Fibroblast of villous mesenchyme (primary cell): ENCODE results near the gene HRCT1. TPM values are rescaled to one million over a fixed set of nuclear protein-coding genes. Genes with fewer than 3 reads are reported as not detected.

Experiments
- DNase-seq: peaks from one replicate; pipeline ENCODE4 v3.0.0-alpha.2; 2010; ENCODE audit warnings: low read depth
- H3K4me3 ChIP-seq: 2 replicates; pipeline ENCODE4 v1.5.1; 2011; ENCODE audit warnings: low read depth, mild to moderate bottlenecking, low read length
- CTCF ChIP-seq: IDR thresholded peaks from 2 replicates; pipeline ENCODE4 v1.5.1; 2012; ENCODE audit warnings: low read depth, mild to moderate bottlenecking, low read length; ENCODE audit not compliant: insufficient read depth
- total RNA-seq: library from RNA; depleted of rRNA; stranded (reverse); fragments of >200 nt; gene quantifications from 2 replicates; pipeline ENCODE4 v1.2.3, GENCODE V29; 2012

HRCT1 gene
- total RNA-seq, 1 donor: 0.43 TPM

GRCh38 chr9:35923927-35924763, 18.1 kb downstream of the HRCT1 start:
- no peak for TF ChIP-seq CTCF
- DNase-seq: peak; percentile 88
- H3K4me3 ChIP-seq: no peak overlapping the region

GRCh38 chr9:35928591-35929452, 22.8 kb downstream of the HRCT1 start:
- H3K4me3 ChIP-seq: no peak overlapping the region
- DNase-seq: no peak
- no peak for TF ChIP-seq CTCF

- DNase-seq: no peak
- H3K4me3 ChIP-seq: no peak overlapping the region
- TF ChIP-seq CTCF: no peak
Measured at GRCh38 chr9:35929453-35929718, 23.4 kb downstream of the HRCT1 start.

GRCh38 chr9:35930521-35930920, 24.5 kb downstream of the HRCT1 start:
- no peak for TF ChIP-seq CTCF
- DNase-seq: no peak
- no peak overlapping the region for H3K4me3 ChIP-seq

GRCh38 chr9:35930989-35931388, 25.0 kb downstream of the HRCT1 start:
- no peak for DNase-seq
- H3K4me3 ChIP-seq: no peak overlapping the region
- no peak for TF ChIP-seq CTCF

- no peak overlapping the region for H3K4me3 ChIP-seq
- no peak for DNase-seq
- no peak for TF ChIP-seq CTCF
Measured at GRCh38 chr9:35932735-35933134, 26.7 kb downstream of the HRCT1 start.
